PC-9 (cell line): ENCODE measurements around the gene RND3. TPM values are rescaled to one million over a fixed set of nuclear protein-coding genes. Genes with fewer than 3 reads are reported as not detected.

Experiments used
- BruUV-seq: library from RNA; stranded (reverse); fragments of 400-500 nt; replicated peaks from 2 replicates; lab custom pipeline; 2021; lab: Mats Ljungman, UMichigan
- CTCF ChIA-PET: fragments of 300-600 bp; sonication (Branson Sonifier 250); formaldehyde crosslinking; loops from one replicate; lab custom pipeline; 2022; ENCODE audit warnings: antibody characterized with exemption; lab: Charles Lee
- POLR2A ChIA-PET: fragments of 300-600 bp; sonication (Branson Sonifier 250); formaldehyde crosslinking; loops from one replicate; lab custom pipeline; 2022; ENCODE audit warnings: antibody characterized with exemption; ENCODE audit not compliant: unreplicated experiment; lab: Charles Lee
- DNase-seq, 2 experiments: peaks; one replicate each; pipeline versions ENCODE4 v3.0.0 to v3.0.0-alpha.2; 2015 to 2022; ENCODE audit warnings: mixed read lengths in 1 of 2
- H2AFZ ChIP-seq: fragments of 200-600 bp; sonication (generic); 2 replicates; pipeline ENCODE4 v1.8.1; 2017; ENCODE audit warnings: antibody characterized with exemption
- H3F3A ChIP-seq: fragments of 200-600 bp; sonication (generic); 2 replicates; pipeline ENCODE4 v1.8.1; 2017; ENCODE audit warnings: antibody characterized with exemption, mild to moderate bottlenecking, low read depth; ENCODE audit not compliant: insufficient read depth
- H3K27ac ChIP-seq: fragments of 200-600 bp; sonication (generic); 2 replicates; pipeline ENCODE4 v1.6.1; 2016; ENCODE audit warnings: mixed run types
- H3K27me3 ChIP-seq: fragments of 200-600 bp; sonication (generic); 2 replicates; pipeline ENCODE4 v1.6.1; 2016; ENCODE audit warnings: low read depth, mixed run types; ENCODE audit not compliant: insufficient read depth
- H3K36me3 ChIP-seq: fragments of 200-600 bp; sonication (generic); 2 replicates; pipeline ENCODE4 v1.6.1; 2016; ENCODE audit warnings: low read depth, mixed run types
- H3K4me1 ChIP-seq: fragments of 200-600 bp; sonication (generic); replicated peaks from 2 replicates; pipeline ENCODE4 v1.6.1; 2016; ENCODE audit warnings: mixed run types; ENCODE audit not compliant: insufficient read depth
- H3K4me2 ChIP-seq: fragments of 200-600 bp; sonication (generic); 2 replicates; pipeline ENCODE4 v1.6.1; 2017; ENCODE audit warnings: mixed run types
- H3K4me3 ChIP-seq: fragments of 200-600 bp; sonication (generic); 2 replicates; pipeline ENCODE4 v1.6.1; 2016; ENCODE audit warnings: mixed run types
- H3K79me2 ChIP-seq: fragments of 200-600 bp; sonication (generic); 2 replicates; pipeline ENCODE4 v1.6.1; 2017; ENCODE audit warnings: low read depth, mixed run types
- H3K9me2 ChIP-seq: fragments of 200-600 bp; sonication (generic); 2 replicates; pipeline ENCODE4 v1.8.1; 2017; ENCODE audit warnings: mild to moderate bottlenecking; ENCODE audit not compliant: insufficient read depth
- H3K9me3 ChIP-seq: fragments of 200-600 bp; sonication (generic); 2 replicates; pipeline ENCODE4 v1.8.1; 2016; ENCODE audit warnings: low read depth; ENCODE audit not compliant: insufficient read depth
- H4K20me1 ChIP-seq: fragments of 200-600 bp; sonication (generic); 2 replicates; pipeline ENCODE4 v1.8.1; 2017; ENCODE audit not compliant: insufficient read depth
- CTCF ChIP-seq: fragments of 200-600 bp; sonication (generic); conservative IDR thresholded peaks from 2 replicates; pipeline ENCODE4 v1.6.1; 2017; ENCODE audit warnings: mixed run types, antibody characterized with exemption, mild to moderate bottlenecking, moderate library complexity
- EZH2 ChIP-seq: fragments of 200-600 bp; sonication (generic); IDR thresholded peaks from 2 replicates; pipeline ENCODE4 v1.8.0; 2017; ENCODE audit warnings: antibody characterized with exemption, low read depth
- intact Hi-C: fragments of 100-400 bp; cut with micrococcal nuclease; formaldehyde crosslinking; loops from one replicate; pipeline ENCODE4 v1.10.0; 2022; ENCODE audit not compliant: unreplicated experiment
- total RNA-seq: library from RNA; stranded (reverse); gene quantifications from 2 replicates; pipeline ENCODE4 v1.2.3, GENCODE V29; 2021

RND3 gene
- total RNA-seq, 1 experiment from 2014 or later = 72.9 TPM

DNA sequence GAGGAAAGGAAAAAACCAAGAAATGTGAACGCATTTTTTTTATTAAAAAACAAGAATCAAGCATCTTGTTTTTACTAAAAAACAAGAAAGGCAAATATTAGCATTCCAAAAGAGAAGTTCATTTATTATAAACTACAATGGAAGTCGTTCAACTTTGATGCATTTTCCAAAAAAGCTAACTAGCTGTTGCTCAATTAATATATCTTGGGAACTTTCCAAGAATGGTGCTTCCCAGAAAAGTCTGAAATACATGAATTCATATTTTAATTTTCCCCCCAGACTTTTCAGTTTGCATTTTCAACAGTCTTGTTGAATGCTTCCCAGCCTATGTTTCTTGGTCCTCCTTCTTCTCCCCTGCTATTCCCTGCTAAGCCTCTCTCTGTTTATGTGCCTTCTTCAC, 7.5 kb upstream of the RND3 start:
- Histone ChIP-seq H3K4me3 (no peak overlapping the region), H3K79me2 (no peaks in the 10 kb centered on the region), H3K27ac (no peak overlapping the region), H3K4me2 (no peak overlapping the region), H3K9me2 (no peaks in the 10 kb centered on the region), H3K36me3 (no peaks in the 10 kb centered on the region), H3K4me1 (no peaks in the 10 kb centered on the region), H3K9me3 (no peaks in the 10 kb centered on the region), H3K27me3 (no peaks in the 10 kb centered on the region), H2AFZ (no peak overlapping the region), H3F3A (no peaks in the 10 kb centered on the region), H4K20me1 (no peaks in the 10 kb centered on the region)
- no peak for DNase-seq
- POLR2A ChIA-PET = no interaction called here
- intact Hi-C loops = no loop called here
- TF ChIP-seq EZH2 = no peak
- no peak for TF ChIP-seq CTCF
- CTCF ChIA-PET = no interaction called here
- BruUV-seq = no TSS peak

DNA sequence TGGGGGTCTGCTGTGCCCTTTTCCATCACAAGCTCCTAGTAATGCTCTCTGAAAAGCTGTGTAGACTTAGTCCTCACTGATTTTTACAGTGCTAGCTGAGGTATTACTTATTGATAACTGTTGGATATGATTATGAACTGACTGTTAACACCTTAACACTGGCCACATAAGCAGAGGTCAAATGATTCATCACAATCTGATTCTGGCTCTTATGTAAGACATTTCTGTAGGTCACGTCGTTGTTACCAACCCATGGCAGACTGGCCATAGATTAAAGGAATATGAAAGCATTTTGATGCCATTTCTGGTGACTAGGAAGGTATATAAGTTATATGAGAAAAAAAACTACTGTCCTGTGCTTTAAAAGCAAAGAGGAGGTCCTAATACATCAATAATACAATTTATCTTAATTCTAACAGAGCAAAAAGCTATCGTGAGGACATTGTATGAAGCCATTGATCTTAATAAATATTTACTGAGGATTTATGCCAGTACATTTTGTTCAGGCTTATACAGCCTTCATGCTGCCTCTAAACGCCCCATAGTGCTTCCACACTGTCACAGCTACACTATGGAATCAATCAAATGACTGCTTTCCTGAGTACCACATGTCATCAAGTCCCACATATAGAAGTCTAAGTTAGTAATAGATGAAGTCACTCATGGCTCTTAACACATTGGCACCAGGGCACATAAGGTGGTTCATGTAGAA, 6.9 kb upstream of the RND3 start:
- Histone ChIP-seq H3K4me1 (no peaks in the 10 kb centered on the region), H3K79me2 (no peaks in the 10 kb centered on the region), H3K36me3 (no peaks in the 10 kb centered on the region), H3K27me3 (no peaks in the 10 kb centered on the region), H3K4me3 (no peak overlapping the region), H3K9me3 (no peaks in the 10 kb centered on the region), H3F3A (no peaks in the 10 kb centered on the region), H3K9me2 (no peaks in the 10 kb centered on the region), H2AFZ (no peak overlapping the region), H4K20me1 (no peaks in the 10 kb centered on the region), H3K27ac (no peak overlapping the region), H3K4me2 (no peak overlapping the region)
- TF ChIP-seq CTCF = no peak
- no peak for TF ChIP-seq EZH2
- ChIA-PET CTCF (no interaction called here), POLR2A (interaction anchor here (0.6 kb wide), 1 partner anchor 13 kb away, joined by 12 read pairs; no protein-coding TSS in a partner anchor)
- no TSS peak for BruUV-seq
- no peak for DNase-seq
- intact Hi-C loops = no loop called here

DNA sequence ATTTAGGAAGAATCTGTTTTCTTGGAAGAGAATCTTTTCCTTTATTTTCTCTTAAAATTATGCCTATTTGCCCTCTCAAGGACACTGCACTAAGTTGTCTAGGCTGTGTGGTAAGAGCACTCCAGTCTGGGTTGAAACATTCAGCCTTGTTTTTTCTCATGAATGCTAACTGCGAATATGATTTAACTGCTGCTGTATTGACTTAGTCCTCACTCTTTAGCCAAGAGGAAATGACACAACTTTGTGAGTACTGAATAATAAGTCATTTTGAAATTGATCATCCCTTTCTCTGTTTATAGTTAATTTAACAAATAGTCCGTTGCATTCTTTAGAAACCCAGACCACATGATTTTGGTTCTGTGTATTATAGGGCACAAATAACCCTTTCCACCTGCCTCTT, 4.5 kb upstream of the RND3 start:
- Histone ChIP-seq H4K20me1 (no peaks in the 10 kb centered on the region), H2AFZ (no peak overlapping the region), H3K79me2 (peaks cover 3% of the 10 kb centered on the region), H3K27me3 (no peaks in the 10 kb centered on the region), H3K9me2 (no peaks in the 10 kb centered on the region), H3K4me1 (no peaks in the 10 kb centered on the region), H3K27ac (no peak overlapping the region), H3K4me3 (no peak overlapping the region), H3K9me3 (no peaks in the 10 kb centered on the region), H3K4me2 (no peak overlapping the region), H3K36me3 (no peaks in the 10 kb centered on the region), H3F3A (no peaks in the 10 kb centered on the region; the same call in 1 of the 2 replicates)
- DNase-seq = no peak
- POLR2A ChIA-PET = no interaction called here
- intact Hi-C loops = no loop called here
- no TSS peak for BruUV-seq
- CTCF ChIA-PET = no interaction called here
- TF ChIP-seq EZH2 (no peak), CTCF (no peak)
